ENCODE data around the gene GAK. TPM values are rescaled to one million over a fixed set of nuclear protein-coding genes. Genes with fewer than 3 reads are reported as not detected.

Gene GAK
- total and polyA plus RNA-seq, 2 of the 13 experiments (the other 11 are each of a cell fraction or from before 2014, with no cell fraction given) = 17.5 to 44.3 TPM

DNA sequence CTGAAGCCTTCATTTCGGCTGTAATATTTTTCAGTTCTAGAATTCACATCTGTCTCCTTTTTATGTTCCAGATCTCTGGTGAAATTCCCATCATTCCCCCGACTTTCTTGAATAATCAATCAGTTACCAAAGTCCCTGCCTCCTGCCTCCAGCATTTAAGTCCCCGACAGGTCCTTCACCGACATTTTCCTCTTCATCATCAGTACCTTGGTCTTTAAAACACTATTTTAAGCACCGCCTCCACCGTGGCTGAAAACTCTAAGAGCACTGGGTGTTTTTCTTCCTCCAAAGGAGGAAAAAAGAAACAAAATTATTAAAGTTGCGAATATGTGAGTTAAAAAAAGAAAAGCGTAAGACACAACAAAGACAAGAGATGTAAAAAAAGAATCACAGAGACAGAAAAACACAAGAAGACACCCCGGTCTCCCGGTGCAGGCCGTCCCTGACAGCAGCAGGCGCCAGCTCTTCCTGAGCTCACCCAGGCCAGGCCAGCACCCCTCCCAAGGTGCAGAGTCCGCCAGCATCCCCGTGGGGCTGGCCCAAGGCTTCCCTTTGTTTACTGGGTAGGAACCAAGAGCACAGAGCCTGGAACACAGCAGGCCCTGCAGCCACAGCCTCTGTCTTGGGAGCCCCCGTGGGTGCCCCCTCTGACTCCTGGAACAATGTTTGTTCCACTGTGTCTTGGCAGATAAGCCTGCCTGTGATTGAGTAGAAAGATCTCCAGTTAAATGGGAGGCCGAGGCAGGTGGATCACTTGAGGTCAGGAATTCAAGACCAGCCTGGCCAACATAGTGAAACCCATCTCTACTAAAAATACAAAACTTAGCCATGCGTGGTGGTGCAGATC is 56.9 kb downstream of the GAK start (continued):
- TF ChIP-seq TCF12 (IDR thresholded peaks at IDR 0.05) = no peak
- TF ChIP-seq TCF12 (CRISPR knock-in tag; IDR thresholded peaks at IDR 0.05) = 0 out of 2 replicates have a peak, but pooled peaks have one; percentile 21
- no peak for TF ChIP-seq ZNF496 (CRISPR knock-in tag; IDR thresholded peaks at IDR 0.05; ENCODE audit: insufficient replicate concordance)
- TF ChIP-seq KLF16 (CRISPR knock-in tag; IDR thresholded peaks at IDR 0.05) = no peak
- TF ChIP-seq FOXP1 (IDR thresholded peaks at IDR 0.05) = no peak
- TF ChIP-seq FOXP1 (CRISPR knock-in tag; IDR thresholded peaks at IDR 0.05) = peak; percentile 47
- TF ChIP-seq, protein P1, sequence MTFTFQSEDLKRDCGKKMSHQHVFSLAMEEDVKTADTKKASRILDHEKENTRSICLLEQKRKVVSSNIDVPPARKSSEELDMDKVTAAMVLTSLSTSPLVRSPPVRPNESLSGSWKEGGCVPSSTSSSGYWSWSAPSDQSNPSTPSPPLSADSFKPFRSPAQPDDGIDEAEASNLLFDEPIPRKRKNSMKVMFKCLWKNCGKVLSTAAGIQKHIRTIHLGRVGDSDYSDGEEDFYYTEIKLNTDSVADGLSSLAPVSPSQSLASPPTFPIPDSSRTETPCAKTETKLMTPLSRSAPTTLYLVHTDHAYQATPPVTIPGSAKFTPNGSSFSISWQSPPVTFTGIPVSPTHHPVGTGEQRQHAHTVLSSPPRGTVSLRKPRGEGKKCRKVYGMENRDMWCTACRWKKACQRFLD (CRISPR knock-in tag; IDR thresholded peaks at IDR 0.05; ENCODE audit: borderline replicate concordance) = no peak
- no peak for TF ChIP-seq ZSCAN12 (CRISPR knock-in tag; IDR thresholded peaks at IDR 0.05)
- TF ChIP-seq POLR2A (IDR thresholded peaks at IDR 0.05; ENCODE audit: insufficient read depth in 1 of 2, low read depth in 2 of 2, low read length in 2 of 2) = no peak
- TF ChIP-seq ZNF331 (CRISPR knock-in tag; IDR thresholded peaks at IDR 0.05) = peak; percentile 33; the same call in 1 of the 2 replicates
- TF ChIP-seq ONECUT2 (CRISPR knock-in tag; IDR thresholded peaks at IDR 0.05) = no peak
- no peak for TF ChIP-seq CEBPG (CRISPR knock-in tag; IDR thresholded peaks at IDR 0.05)
- TF ChIP-seq TCF7 (IDR thresholded peaks at IDR 0.05; ENCODE audit: low read depth) = no peak
- TF ChIP-seq HMG20A (CRISPR knock-in tag; IDR thresholded peaks at IDR 0.05; ENCODE audit: borderline replicate concordance) = 0 out of 2 replicates have a peak, but pooled peaks have one; percentile 32
- TF ChIP-seq, protein P2, sequence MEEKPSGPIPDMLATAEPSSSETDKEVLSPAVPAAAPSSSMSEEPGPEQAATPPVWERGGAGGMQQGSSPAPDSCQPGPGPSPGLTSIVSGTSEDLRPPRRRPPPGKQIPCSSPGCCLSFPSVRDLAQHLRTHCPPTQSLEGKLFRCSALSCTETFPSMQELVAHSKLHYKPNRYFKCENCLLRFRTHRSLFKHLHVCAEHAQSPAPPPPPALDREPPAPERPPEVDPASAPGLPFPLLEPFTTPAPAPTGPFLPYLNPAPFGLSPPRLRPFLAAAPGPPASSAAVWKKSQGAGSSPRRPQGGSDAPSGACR (CRISPR knock-in tag; IDR thresholded peaks at IDR 0.05) = no peak
- no peak for TF ChIP-seq ZNF260 (CRISPR knock-in tag; IDR thresholded peaks at IDR 0.05; ENCODE audit: borderline replicate concordance, low read depth)
- TF ChIP-seq CREBL2 (CRISPR knock-in tag; IDR thresholded peaks at IDR 0.05; ENCODE audit: borderline replicate concordance) = no peak
- TF ChIP-seq TBP (CRISPR knock-in tag; IDR thresholded peaks at IDR 0.05) = no peak
- no peak for TF ChIP-seq SMAD3 (CRISPR knock-in tag; IDR thresholded peaks at IDR 0.05)
- TF ChIP-seq, protein P3, sequence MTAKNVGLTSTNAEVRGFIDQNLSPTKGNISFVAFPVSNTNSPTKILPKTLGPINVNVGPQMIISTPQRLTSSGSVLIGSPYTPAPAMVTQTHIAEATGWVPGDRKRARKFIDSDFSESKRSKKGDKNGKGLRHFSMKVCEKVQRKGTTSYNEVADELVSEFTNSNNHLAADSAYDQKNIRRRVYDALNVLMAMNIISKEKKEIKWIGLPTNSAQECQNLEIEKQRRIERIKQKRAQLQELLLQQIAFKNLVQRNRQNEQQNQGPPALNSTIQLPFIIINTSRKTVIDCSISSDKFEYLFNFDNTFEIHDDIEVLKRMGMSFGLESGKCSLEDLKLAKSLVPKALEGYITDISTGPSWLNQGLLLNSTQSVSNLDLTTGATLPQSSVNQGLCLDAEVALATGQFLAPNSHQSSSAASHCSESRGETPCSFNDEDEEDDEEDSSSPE (CRISPR knock-in tag; IDR thresholded peaks at IDR 0.05) = no peak
- TF ChIP-seq, protein P4, sequence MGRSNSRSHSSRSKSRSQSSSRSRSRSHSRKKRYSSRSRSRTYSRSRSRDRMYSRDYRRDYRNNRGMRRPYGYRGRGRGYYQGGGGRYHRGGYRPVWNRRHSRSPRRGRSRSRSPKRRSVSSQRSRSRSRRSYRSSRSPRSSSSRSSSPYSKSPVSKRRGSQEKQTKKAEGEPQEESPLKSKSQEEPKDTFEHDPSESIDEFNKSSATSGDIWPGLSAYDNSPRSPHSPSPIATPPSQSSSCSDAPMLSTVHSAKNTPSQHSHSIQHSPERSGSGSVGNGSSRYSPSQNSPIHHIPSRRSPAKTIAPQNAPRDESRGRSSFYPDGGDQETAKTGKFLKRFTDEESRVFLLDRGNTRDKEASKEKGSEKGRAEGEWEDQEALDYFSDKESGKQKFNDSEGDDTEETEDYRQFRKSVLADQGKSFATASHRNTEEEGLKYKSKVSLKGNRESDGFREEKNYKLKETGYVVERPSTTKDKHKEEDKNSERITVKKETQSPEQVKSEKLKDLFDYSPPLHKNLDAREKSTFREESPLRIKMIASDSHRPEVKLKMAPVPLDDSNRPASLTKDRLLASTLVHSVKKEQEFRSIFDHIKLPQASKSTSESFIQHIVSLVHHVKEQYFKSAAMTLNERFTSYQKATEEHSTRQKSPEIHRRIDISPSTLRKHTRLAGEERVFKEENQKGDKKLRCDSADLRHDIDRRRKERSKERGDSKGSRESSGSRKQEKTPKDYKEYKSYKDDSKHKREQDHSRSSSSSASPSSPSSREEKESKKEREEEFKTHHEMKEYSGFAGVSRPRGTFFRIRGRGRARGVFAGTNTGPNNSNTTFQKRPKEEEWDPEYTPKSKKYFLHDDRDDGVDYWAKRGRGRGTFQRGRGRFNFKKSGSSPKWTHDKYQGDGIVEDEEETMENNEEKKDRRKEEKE (IDR thresholded peaks at IDR 0.05) = no peak
- TF ChIP-seq NFKBIZ (CRISPR knock-in tag; IDR thresholded peaks at IDR 0.05) = no peak
- no peak for TF ChIP-seq JUN (CRISPR knock-in tag; IDR thresholded peaks at IDR 0.05)
- TF ChIP-seq ZNF264 (CRISPR knock-in tag; IDR thresholded peaks at IDR 0.05) = peak; percentile 83
- TF ChIP-seq ZNF17 (CRISPR knock-in tag; IDR thresholded peaks at IDR 0.05) = no peak
- TF ChIP-seq SPEN (CRISPR knock-in tag; IDR thresholded peaks at IDR 0.05; ENCODE audit: low read depth) = no peak
- TF ChIP-seq HNRNPH1 (optimal IDR thresholded peaks at IDR 0.05; ENCODE audit: low read depth, low read length) = no peak
